Neutrophil (primary cell): Measurements from ENCODE around the gene TPK1.

ENCODE experiments used
- H3K27ac ChIP-seq: fragments of 200-600 bp; sonication (generic); 2 replicates; pipeline ENCODE4 v1.5.1; 2016; ENCODE audit warnings: mild to moderate bottlenecking, moderate library complexity
- H3K27me3 ChIP-seq: fragments of 200-600 bp; sonication (generic); 2 replicates; pipeline ENCODE4 v1.6.0; 2016; ENCODE audit warnings: mild to moderate bottlenecking
- H3K36me3 ChIP-seq: fragments of 200-600 bp; sonication (generic); 2 replicates; pipeline ENCODE4 v1.5.1; 2017
- H3K4me1 ChIP-seq, 2 experiments: fragments of 200-600 bp in 1 of 2; sonication (generic) in 1 of 2; 1 replicate in 1 of 2; 2 replicates in 1 of 2; pipeline versions ENCODE4 v1.5.1 to v1.6.1; 2013 to 2016; ENCODE audit warnings: low read depth in 1 of 2, low read length in 1 of 2, mild to moderate bottlenecking in 1 of 2, moderate library complexity in 1 of 2; ENCODE audit not compliant: control insufficient read depth in 1 of 2, insufficient read depth in 1 of 2
- H3K4me3 ChIP-seq, 2 experiments: fragments of 200-600 bp in 1 of 2; sonication (generic) in 1 of 2; 1 replicate in 1 of 2; 2 replicates in 1 of 2; pipeline ENCODE4 v1.5.1; 2013 to 2016; ENCODE audit warnings: low read depth in 1 of 2, low read length in 1 of 2, mild to moderate bottlenecking in 1 of 2, moderate library complexity in 1 of 2
- H3K9me3 ChIP-seq: fragments of 200-600 bp; sonication (generic); 2 replicates; pipeline ENCODE4 v1.5.1; 2016
- CTCF ChIP-seq: fragments of 200-600 bp; sonication (generic); IDR thresholded peaks from 2 replicates; pipeline ENCODE4 v1.5.1; 2016; ENCODE audit warnings: antibody characterized with exemption

The TPK1 gene

GRCh38 chr7:144534655-144535395 is 301.0 kb downstream of the TPK1 start:
- Histone ChIP-seq H3K27ac (no peak overlapping the region), H3K4me3 (no peak overlapping the region), H3K27me3 (no peaks in the 10 kb centered on the region), H3K4me1 (no peaks in the 10 kb centered on the region), H3K36me3 (no peaks in the 10 kb centered on the region), H3K9me3 (no peaks in the 10 kb centered on the region)
- no peak for TF ChIP-seq CTCF

DNA sequence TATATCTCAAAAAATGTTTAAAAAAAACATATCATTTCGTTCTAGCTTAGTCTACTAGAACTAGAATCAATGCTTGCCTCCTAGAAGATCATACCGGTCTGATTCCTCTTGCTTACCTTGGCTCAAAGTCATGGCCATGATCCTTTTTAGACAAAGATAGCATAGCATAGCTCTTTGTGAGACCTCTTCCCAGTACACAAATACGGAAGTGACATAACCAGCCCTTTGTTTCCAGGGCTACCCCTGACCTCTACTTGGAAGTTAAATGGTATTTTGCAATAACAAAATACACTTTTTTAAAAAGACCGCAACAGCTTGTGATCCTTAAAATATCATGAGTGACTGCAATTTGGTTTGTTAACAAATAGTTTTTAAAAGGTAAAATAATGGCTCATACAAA is 301.7 kb downstream of the TPK1 start:
- no peak for TF ChIP-seq CTCF
- no peak overlapping the region for H3K4me3 ChIP-seq
- H3K36me3 ChIP-seq, result no peaks in the 10 kb centered on the region

DNA sequence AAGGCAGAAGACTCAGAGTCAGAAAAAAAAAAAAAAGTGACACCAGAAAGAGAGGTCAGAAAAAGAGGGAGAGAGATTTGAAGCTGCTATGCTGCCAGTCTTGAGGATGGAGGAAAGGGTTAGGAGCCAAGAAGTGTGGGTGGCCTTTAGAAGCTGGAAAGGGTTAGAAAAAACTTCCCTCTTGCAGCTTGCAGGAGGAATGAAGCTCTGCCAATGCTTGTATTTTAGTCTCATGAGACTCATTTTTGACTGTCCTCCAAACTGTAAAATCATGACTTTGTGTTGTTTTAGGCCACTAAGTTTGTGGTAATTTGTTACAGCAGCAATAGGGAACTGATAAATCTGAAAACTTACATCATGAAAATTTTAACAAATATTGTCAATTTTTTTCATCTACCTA is 304.7 kb downstream of the TPK1 start:
- no peaks in the 10 kb centered on the region for H3K27me3 ChIP-seq
- no peaks in the 10 kb centered on the region for H3K36me3 ChIP-seq
- H3K27ac ChIP-seq, result no peak overlapping the region
- TF ChIP-seq CTCF, result no peak
- no peak overlapping the region for H3K4me3 ChIP-seq
- no peaks in the 10 kb centered on the region for H3K4me1 ChIP-seq
- no peaks in the 10 kb centered on the region for H3K9me3 ChIP-seq

More for the DNA sequence above, 301.7 kb downstream of the TPK1 start:
- H3K27me3 ChIP-seq, result no peaks in the 10 kb centered on the region
- no peak overlapping the region for H3K27ac ChIP-seq
- H3K4me1 ChIP-seq, result no peaks in the 10 kb centered on the region
- no peaks in the 10 kb centered on the region for H3K9me3 ChIP-seq

DNA sequence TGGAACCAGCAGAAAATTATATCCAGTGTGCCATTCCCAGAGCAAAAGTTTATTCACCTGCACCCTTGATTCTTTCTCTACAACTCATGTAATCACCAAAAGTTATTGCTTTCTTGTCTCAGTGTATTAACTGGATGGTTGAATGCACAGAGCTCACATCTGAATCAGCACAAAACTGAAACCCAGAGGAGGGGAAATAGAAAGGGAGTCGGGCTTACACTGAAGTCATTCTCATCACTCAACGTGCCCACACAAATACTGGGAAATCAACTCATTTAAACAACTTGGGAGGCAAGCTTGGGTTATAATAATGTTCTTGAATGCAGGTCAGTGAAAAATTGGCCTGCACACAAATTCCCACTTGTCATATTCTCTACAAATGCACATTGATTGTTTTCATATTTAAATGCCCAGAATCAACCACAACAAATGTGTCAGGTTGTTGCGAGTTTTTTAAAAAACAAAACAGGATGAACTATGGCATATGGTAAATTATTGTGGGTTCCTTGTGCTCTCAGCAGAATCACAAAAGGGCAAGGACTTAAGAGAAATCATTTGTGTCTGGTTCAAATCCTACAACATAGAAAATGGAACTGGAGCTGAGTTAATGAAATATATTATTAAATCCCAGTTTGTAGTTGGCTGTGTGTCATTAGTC is 306.5 kb downstream of the TPK1 start:
- Histone ChIP-seq H3K27ac (no peak overlapping the region), H3K36me3 (no peaks in the 10 kb centered on the region), H3K4me1 (no peaks in the 10 kb centered on the region), H3K9me3 (no peaks in the 10 kb centered on the region), H3K27me3 (no peaks in the 10 kb centered on the region), H3K4me3 (no peak overlapping the region)
- no peak for TF ChIP-seq CTCF

DNA sequence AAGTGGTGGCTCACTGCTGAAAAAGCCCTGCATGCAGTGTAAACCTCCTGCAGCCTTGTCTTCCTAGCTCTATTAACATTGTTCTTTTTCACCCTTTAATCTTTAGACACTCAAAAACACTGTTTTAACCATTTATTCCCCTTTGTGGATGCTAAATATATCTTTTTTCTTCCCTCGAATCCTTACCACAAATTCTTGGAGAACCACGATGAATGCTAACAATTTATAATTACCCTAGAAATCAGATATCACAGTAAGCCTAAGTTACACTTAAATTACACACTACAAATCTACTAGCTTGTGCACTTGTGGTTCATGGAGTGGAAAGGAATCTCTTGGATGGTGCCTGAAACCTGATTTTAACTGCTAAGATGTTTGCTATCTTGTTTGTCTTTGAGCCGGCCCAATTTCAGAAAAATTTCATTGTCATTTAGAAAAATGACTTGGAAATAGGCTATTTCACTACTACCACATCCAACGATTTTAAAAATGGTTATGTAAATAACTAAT is 307.3 kb downstream of the TPK1 start:
- no peaks in the 10 kb centered on the region for H3K9me3 ChIP-seq
- no peak overlapping the region for H3K27ac ChIP-seq
- H3K36me3 ChIP-seq, result no peaks in the 10 kb centered on the region
- no peaks in the 10 kb centered on the region for H3K27me3 ChIP-seq
- H3K4me1 ChIP-seq, result no peaks in the 10 kb centered on the region
- no peak overlapping the region for H3K4me3 ChIP-seq
- TF ChIP-seq CTCF, result no peak
